ENCODE results near the gene DLAT.
"Not testable (repeated sequence)": the region's sequence is repeated elsewhere in the genome, so short reads cannot be mapped to it uniquely, and the experiment has no call there.

Gene DLAT

GRCh38 chr11:112005422-112006094 lies 19.6 kb upstream of the DLAT start:
- DNase-seq = no peak

DNA sequence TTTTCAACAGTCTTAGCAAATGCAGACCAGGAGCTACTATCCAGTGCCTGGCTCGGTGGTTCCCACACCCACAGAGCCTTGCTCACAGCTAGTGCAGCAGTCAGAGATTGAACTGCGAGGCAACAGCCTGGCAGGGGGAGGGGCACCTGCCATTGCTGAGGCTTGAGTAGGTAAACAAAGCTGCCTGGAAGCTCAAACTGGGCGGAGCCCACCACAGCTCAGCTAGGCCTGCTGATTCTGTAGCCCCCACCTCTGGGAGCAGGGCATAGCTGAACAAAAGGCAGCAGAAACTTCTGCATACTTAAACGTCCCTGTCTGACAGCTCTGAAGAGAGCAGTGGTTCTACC lies 19.1 kb upstream of the DLAT start:
- not testable (repeated sequence) for DNase-seq

GRCh38 chr11:112011451-112011850 lies 13.8 kb upstream of the DLAT start:
- not testable (repeated sequence) for DNase-seq

DNA sequence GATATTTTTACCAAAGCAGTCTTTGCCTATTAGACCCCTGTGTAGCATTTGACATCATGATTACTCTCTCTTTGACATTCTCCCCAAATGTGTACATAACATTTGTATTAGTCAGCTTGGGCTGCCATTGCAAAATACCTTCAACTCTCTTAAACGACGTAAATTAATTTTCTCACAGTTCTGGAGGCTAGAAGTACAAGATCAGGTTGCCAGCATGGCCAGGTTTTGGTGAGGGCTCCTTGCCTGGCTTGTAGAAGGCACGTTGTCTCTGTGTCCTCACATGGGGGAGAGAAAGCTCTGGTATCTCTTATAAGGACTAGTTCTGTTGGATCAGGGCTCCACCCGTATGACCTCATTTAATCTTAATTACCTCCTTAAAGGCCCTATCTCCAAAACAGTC lies 12.3 kb upstream of the DLAT start:
- peak; percentile 49 for DNase-seq

GRCh38 chr11:112013497-112014164 lies 11.6 kb upstream of the DLAT start:
- DNase-seq = no peak

GRCh38 chr11:112016088-112016764 lies 9.0 kb upstream of the DLAT start:
- peak; percentile 15 for DNase-seq

DNA sequence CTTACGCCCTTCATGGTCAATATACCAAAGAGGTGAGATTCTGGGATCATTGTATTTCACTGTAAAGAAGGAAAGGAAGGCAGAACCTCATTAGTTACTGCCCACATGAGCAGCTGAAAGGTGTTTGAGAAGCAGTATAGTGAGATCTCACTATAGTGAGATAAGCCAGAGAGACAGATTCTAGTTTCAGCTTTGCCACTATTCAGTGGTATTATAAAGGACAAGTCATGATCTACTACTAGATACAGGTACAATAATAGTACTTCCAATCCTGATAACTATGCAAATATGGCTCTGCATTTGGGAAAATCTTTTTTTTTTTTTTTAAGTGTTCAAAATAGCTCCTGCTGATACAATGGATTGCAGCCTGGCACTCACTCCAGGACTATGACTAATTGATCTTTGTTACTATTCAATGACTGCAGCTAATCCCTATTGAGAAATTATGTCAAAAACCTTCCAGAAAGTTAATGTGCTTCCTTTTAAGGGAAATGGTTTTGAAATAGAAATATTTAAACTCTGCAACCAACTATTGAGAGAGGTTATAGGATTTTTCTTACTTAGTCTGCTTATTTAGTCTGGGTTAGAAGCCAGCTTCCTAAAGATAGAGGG lies 8.3 kb upstream of the DLAT start:
- peak; percentile 65 for DNase-seq

- peak; percentile 36 for DNase-seq
Observed at GRCh38 chr11:112017538-112017937, 7.7 kb upstream of the DLAT start.

DNA sequence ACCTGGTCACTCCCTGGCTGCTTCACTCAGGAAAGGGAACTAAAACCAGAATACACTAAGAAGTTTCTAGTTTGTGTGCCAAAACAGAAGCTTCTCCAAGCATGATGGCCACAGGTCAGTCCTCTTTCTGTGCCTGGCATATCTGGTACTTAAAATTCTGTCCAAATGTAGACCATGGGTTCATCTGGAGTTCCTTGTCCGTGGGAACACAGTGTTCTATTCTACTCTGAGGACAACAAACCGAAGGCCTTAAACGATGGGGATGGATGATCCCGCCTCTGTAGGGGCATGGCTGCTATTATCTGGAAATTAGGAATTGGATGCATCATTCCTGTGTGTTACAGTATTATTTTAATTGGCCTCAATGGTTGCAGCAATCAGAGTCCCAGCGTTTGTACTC lies 6.1 kb upstream of the DLAT start:
- DNase-seq = no peak

- no peak for DNase-seq
Observed at GRCh38 chr11:112023104-112023503, 2.1 kb upstream of the DLAT start.

- DNase-seq = no peak
Observed at GRCh38 chr11:112024178-112024772, 933 bp upstream of the DLAT start.

GRCh38 chr11:112025707-112026106 lies 499 bp downstream of the DLAT start:
- peak; percentile 10 for DNase-seq

- not testable (repeated sequence) for DNase-seq
Observed at GRCh38 chr11:112026784-112027410, 1.7 kb downstream of the DLAT start.

DNA sequence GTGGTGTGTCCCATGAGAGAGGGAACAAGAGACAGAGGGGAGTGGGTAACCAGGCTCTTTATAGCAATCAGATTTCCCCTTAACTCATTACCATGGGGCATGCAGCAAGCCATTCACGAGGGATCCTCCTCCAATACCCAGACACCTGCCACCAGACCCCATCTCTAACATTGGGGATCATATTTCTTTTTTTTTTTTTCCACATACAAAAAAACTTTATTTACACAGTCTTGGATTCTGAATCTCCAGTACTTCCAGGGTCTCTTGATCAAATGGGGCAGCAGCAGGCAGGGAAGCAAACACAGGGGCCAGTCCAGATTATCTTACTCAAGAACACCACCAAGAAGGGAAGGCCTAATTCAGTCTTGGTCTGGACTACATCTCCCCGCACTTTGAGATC lies 4.3 kb downstream of the DLAT start:
- DNase-seq = no peak

- no peak for DNase-seq
Observed at GRCh38 chr11:112033902-112034301, 8.7 kb downstream of the DLAT start.

DNA sequence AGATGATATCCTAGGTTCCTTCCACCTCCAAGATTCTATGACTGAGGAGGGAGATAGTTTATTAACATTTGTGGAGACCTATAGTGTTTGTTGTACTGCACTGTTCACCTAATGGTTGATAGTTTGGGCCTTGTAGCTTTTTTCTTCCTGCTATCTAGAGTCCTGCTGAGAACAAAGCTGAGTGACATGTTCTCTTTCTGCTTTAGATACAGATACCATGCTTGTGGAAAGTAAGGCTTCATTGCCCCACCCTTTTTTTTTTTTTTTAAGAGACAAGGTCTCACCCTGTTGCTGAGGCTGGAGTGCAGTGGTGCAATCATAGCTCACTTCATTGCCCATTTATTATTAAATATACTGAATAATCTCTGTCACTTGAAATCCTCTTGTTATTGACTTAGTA lies 12.3 kb downstream of the DLAT start:
- no peak for DNase-seq

- DNase-seq = peak; percentile 51
Observed at GRCh38 chr11:112042161-112042960, 17.2 kb downstream of the DLAT start.

DNA sequence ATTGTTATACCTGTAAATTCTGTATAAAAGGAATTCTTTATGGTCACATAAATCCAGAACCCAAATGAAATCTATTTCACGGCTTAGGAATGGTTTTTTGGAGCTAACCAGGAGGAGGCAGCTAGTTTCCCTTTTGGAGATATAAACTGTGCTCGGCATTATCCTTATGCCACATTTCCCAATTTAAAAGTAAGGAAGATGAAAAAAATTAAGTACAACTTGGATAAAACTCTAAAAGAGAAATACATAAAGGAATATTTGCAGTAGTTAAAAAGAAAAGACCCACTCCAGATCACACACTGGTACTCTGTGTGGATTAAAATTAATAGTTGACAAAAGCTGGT lies 17.7 kb downstream of the DLAT start:
- no peak for DNase-seq

DNA sequence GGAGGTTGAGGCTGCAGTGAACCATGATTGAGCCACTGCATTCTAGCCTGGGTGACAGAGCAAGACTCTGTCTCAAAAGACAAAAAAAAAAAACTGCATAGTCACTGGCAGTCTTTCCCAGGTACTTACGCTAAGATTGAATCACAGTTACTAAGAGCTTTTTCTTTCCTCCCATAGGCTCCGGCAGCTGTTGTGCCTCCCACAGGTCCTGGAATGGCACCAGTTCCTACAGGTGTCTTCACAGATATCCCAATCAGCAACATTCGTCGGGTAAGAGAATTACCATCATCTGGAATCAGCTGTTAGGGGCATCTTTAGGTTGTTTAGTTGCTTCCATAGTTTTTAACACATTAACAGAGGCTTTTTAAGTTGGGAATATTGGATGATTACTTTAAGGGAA lies 19.8 kb downstream of the DLAT start:
- DNase-seq = no peak

- not testable (repeated sequence) for DNase-seq
Observed at GRCh38 chr11:112046647-112047046, 21.4 kb downstream of the DLAT start.

GRCh38 chr11:112048256-112048655 lies 23.0 kb downstream of the DLAT start:
- not testable (repeated sequence) for DNase-seq

DNA sequence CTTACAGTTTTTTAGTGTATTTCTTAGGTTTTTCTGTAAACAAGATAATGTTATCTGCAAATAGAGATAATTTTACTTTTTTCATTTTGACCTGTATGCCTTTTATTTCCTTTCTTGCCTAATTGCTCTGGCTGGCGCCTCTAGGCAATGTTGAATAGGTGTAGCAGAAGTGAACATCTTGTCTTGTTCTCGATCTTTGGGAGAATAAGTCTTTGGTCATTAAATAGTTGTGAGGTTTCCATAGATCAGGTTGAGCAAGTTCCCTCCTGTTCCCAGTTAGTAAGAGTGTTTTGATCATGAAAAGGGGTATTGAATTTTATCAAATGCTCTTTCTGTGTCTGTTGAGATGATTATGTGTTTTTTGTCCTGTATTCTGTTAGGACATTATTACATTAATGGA lies 24.6 kb downstream of the DLAT start:
- DNase-seq = no peak

All from fibroblast of skin of right biceps (primary cell).